PFSK-1 (cell line): ENCODE results near the gene LY6G6D.
A peak's percentile ranks its signal among the peaks of the same experiment; 100 is the strongest.

Experiments used
- FOXP2 ChIP-seq: optimal IDR thresholded peaks from 2 replicates; pipeline ENCODE3; 2011; ENCODE audit warnings: borderline replicate concordance, control low read depth, inconsistent platforms; ENCODE audit not compliant: insufficient read depth; ENCODE audit errors: extremely low read length, extremely low read depth
- POLR2AphosphoS5 ChIP-seq: IDR thresholded peaks from 2 replicates; pipeline ENCODE4 v1.6.1; 2012; ENCODE audit warnings: low read depth, mild to moderate bottlenecking, control low read depth, low read length, moderate library complexity
- SIN3A ChIP-seq: IDR thresholded peaks from 2 replicates; pipeline ENCODE4 v1.6.1; 2012; ENCODE audit warnings: mild to moderate bottlenecking, low read length, moderate library complexity, borderline replicate concordance; ENCODE audit not compliant: insufficient read depth
- TAF1 ChIP-seq: IDR thresholded peaks from 2 replicates; pipeline ENCODE4 v1.6.1; 2012; ENCODE audit warnings: low read length, control low read depth, borderline replicate concordance; ENCODE audit not compliant: insufficient read depth
- TF ChIP-seq, protein P1 (sequence below), 2 experiments: IDR thresholded peaks; 2 replicates each; pipeline versions ENCODE4 v1.6.1 to v1.8.0; 2011 to 2012; ENCODE audit warnings: low read depth in 2 of 2, low read length in 2 of 2, control low read depth in 1 of 2, inconsistent platforms in 1 of 2, mild to moderate bottlenecking in 1 of 2, moderate library complexity in 1 of 2; ENCODE audit not compliant: insufficient read depth in 1 of 2

Gene LY6G6D

GRCh38 chr6:31676322-31676903 lies 38.7 kb upstream of the LY6G6D start:
- TF ChIP-seq SIN3A = no peak
- no peak for TF ChIP-seq FOXP2
- no peak for TF ChIP-seq POLR2AphosphoS5
- TF ChIP-seq, protein P1, sequence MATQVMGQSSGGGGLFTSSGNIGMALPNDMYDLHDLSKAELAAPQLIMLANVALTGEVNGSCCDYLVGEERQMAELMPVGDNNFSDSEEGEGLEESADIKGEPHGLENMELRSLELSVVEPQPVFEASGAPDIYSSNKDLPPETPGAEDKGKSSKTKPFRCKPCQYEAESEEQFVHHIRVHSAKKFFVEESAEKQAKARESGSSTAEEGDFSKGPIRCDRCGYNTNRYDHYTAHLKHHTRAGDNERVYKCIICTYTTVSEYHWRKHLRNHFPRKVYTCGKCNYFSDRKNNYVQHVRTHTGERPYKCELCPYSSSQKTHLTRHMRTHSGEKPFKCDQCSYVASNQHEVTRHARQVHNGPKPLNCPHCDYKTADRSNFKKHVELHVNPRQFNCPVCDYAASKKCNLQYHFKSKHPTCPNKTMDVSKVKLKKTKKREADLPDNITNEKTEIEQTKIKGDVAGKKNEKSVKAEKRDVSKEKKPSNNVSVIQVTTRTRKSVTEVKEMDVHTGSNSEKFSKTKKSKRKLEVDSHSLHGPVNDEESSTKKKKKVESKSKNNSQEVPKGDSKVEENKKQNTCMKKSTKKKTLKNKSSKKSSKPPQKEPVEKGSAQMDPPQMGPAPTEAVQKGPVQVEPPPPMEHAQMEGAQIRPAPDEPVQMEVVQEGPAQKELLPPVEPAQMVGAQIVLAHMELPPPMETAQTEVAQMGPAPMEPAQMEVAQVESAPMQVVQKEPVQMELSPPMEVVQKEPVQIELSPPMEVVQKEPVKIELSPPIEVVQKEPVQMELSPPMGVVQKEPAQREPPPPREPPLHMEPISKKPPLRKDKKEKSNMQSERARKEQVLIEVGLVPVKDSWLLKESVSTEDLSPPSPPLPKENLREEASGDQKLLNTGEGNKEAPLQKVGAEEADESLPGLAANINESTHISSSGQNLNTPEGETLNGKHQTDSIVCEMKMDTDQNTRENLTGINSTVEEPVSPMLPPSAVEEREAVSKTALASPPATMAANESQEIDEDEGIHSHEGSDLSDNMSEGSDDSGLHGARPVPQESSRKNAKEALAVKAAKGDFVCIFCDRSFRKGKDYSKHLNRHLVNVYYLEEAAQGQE (IDR thresholded peaks at IDR 0.05; ENCODE audit: insufficient read depth in 1 of 2, low read depth in 2 of 2, low read length in 2 of 2) = no peak
- no peak for TF ChIP-seq TAF1

GRCh38 chr6:31676904-31677303 lies 38.2 kb upstream of the LY6G6D start:
- TF ChIP-seq, protein P1 (IDR thresholded peaks at IDR 0.05; ENCODE audit: insufficient read depth in 1 of 2, low read depth in 2 of 2, low read length in 2 of 2) = no peak
- no peak for TF ChIP-seq TAF1
- no peak for TF ChIP-seq SIN3A
- no peak for TF ChIP-seq POLR2AphosphoS5
- no peak for TF ChIP-seq FOXP2

DNA sequence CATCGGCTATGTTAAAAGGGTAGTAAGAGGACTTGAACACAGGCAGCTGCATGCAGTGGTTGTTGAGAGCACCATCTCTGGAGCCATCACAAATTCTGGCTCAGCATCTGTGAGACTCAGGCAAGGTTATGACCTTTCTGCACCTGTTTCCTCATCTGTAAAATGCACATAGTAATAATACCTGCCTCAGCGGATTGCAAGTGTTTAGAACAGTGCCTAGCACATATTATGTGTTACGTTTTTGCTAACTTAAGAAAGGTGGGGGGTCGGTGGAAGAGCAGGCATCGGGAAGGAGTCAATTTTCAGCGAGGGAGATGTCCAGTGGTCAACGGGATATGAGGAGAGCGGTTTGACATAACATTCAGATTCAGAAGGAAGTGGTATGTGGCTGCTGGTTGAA lies 37.2 kb upstream of the LY6G6D start:
- TF ChIP-seq FOXP2 (no peak), POLR2AphosphoS5 (no peak), TAF1 (no peak)
- TF ChIP-seq, protein P1 (IDR thresholded peaks at IDR 0.05; ENCODE audit: insufficient read depth in 1 of 2, low read depth in 2 of 2, low read length in 2 of 2) = no peak

DNA sequence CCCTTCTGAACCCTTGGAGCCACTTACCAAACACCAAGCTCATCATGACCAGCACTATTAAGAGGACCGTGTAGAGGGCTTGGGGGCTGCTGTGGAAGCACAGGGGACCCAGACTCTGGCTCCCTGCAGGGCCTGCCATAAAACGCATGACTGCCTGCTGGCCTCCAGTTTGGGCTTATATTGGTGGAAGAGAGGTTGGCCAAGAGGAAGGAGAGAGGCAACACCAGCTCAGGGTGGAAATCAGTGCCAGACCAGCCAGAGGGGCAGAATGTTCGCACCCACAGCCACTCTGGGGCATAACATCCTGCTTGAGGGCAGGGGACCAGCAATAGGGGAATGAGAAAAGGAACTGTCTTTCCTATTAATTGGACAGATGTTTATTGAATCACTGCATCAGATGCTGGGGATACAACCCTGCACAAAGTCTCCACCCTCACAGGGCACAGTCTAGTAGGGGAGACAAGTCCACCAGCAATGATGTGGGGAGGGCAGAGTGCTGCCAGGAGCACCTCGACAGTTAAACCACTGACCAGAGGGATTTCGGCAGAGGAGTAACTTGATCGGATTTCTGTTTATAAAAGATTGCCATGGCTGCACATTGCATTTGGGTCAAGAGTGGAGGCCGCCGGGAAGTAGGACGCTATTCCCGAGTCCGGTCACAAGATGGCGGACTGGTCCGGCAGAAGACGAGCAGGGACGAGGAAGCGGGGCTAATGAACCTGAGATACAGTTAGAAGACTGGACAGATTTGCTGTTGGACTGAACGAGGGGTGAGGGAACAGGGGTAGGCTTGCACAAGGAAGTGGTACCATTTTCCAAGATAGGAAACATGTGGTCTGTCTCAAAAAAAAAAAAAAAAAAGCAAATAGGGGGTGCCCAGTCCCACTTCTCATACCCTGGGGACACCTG lies 34.7 kb upstream of the LY6G6D start, which contains the start of gene LY6G5C:
Gene LY6G5C, minus strand, starts transcription at position 842 of the 909 bp plus-strand sequence. Its CDS starts 694 bp downstream, at position 148.
- TF ChIP-seq FOXP2 = no peak
- TF ChIP-seq SIN3A = peak; percentile 48; the same call in 1 of the 2 replicates

- no peak for TF ChIP-seq TAF1
- no peak for TF ChIP-seq FOXP2
- TF ChIP-seq POLR2AphosphoS5 = no peak
- no peak for TF ChIP-seq SIN3A
- TF ChIP-seq, protein P1 (IDR thresholded peaks at IDR 0.05; ENCODE audit: insufficient read depth in 1 of 2, low read depth in 2 of 2, low read length in 2 of 2) = no peak
These were observed 33.9 kb upstream of the LY6G6D start for GRCh38 chr6:31681135-31681671.
